Posterior cingulate gyrus (tissue), 11 donors: ENCODE results near the gene ADCY3.
A peak's percentile ranks its signal among the peaks of the same experiment; 100 is the strongest.
"Not testable (repeated sequence)": the region's sequence is repeated elsewhere in the genome, so short reads cannot be mapped to it uniquely, and the experiment has no call there.

Experiments
- DNase-seq, 10 donors: peaks; one replicate each; pipeline versions ENCODE4 v3.0.0 to v3.0.0-alpha.2; 2020 to 2021; ENCODE audit warnings: mixed read lengths in 3 of 10
- intact Hi-C: fragments of 100-400 bp; cut with DNase I; formaldehyde crosslinking; loops from one replicate; pipeline ENCODE4 v1.15.1; 2023

ADCY3 gene

DNA sequence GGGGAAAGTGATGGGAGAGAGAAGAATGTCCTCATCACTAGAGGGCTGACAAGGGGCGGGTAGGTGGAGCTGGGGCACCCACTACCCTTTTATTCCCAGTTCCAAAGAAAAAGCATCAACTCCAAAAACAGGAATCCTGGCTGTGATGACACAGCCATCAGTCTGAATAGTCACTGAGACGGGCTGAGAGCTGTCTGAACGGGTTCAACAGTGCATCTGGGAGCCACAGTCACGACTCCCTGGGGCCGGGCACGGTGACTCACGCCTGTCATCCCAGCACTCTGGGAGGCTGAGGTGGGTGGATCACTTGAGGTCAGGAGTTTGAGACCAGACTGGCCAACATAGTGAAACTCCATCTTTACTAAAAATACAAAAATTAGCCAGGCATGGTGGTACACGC is 84.6 kb downstream of the ADCY3 start:
- DNase-seq: peak in 2 of 10 donors; percentile 37 to 55
- intact Hi-C loops: not testable (repeated sequence)

- intact Hi-C loops: no loop called here
- DNase-seq: peak in 2 of 10 donors; percentile 38 to 73
These were observed 85.2 kb downstream of the ADCY3 start for GRCh38 chr2:24834733-24835395.

DNA sequence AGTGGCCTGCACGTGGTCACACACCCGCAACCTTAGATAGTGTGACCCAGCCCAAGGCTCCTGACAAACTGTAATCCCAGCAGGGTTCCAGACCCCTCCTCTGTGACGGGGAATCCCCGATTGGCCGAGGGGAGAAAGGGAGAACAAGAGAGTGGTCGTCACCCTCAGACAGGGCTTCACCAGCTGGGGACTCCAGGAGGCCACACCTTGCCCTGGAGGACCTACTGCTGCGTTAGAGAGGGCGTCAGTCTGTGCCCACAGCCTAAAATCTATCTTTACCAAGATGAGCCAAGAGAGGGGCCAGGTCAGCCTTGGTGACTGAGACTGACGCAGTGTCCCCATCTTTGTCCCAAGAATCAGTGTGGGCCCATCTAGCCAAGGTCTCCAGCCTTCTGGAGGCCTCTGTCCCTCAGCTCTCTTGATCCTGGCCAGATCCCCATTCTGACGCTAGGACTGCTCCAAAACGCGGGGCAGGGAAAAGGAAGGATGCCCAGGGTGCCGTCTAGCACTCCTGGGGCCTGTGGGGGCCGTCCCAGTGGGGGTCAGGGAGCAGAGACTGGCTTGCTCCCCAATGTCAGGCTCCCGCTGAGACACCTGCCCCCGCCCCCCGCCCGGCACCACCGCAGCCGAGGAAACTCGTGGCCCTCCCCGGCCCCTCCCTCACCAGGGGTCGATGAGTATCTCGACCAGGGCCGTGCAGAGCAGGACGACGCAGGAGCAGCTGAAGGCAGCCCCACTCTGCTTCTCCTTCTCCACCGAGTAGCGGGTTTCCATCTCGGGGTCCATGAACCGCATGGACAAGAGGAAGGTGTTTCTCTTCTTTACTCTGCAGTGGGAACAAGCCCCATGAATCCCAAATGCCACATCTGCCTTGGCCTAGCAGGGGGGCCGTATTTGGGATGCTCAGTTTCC is 86.0 kb downstream of the ADCY3 start:
- intact Hi-C loops: no loop called here

GRCh38 chr2:24832931-24833701 is 86.9 kb downstream of the ADCY3 start:
- DNase-seq: peak in 5 of 10 donors; percentile 32 to 90 (median 47)
- intact Hi-C loops: no loop called here

More for the DNA sequence above, 86.0 kb downstream of the ADCY3 start:
- peak in 1 of 10 donors; percentile 18 for DNase-seq

DNA sequence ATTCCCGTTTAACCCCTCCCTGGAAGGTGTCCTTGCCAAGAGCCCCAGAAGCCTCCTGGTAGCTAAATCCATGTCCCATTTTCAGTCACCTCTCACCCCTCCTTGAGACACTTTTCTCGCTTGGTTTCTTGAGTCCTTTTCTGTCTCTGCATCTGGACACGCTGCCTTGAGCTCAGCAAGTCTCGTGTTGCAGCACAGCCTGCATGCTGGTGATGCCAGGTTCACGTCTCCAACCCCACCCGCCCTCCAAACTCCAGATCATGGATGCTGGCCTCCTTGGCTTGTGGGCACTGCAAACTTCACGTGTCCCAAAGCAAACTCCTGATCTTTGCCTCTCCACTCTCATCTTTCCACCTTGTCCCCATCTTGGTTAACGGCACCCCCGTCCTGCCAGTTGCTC is 87.5 kb downstream of the ADCY3 start:
- DNase-seq: no peak
- intact Hi-C loops: no loop called here

- intact Hi-C loops: no loop called here
- peak; percentile 73 to 98 (median 86) for DNase-seq
These were observed 88.0 kb downstream of the ADCY3 start for GRCh38 chr2:24832073-24832461.

DNA sequence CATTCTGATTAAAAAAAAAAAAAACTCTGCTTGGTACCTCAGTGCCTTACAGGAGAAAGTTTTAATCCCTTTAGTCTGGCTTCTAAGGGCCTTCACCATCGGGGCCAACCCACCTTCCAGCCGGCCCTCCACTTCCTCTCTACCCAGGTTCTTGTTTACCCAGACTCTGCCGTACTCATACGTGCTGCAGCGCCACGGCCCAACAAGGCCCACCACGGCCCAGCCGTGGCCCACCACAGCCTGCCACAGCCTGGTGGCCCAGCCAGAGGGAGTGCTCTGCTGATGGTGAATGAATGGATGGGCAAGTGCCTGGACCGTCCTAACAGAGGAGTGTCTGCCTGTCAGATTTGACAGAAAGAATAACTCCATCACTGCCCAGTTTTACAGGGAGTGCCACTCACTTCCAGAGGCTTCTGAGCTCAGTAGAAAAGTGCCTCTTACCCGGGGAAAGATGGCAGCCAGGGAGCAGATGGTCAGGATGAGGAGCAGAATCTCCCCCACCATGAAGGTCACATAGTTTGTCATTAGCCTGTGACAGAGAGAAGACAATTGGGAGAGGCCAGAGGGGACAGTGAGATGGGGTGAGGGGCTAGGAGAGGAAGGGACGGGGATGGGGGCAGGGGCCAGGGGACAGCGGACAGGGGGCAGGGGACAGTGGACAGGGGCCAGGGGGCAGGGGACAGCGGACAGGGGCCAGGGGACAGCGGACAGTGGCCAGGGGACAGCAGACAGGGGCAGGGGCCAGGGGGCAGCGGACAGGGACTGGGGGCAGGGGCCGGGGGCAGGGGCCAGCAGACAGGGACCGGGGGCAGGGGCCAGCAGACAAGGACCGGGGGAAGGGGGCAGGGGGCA is 88.6 kb downstream of the ADCY3 start:
- DNase-seq: peak in 1 of 10 donors; percentile 46
- intact Hi-C loops: no loop called here

GRCh38 chr2:24830786-24831185 is 89.3 kb downstream of the ADCY3 start:
- DNase-seq: peak in 1 of 10 donors; percentile 44
- intact Hi-C loops: no loop called here

GRCh38 chr2:24830351-24830750 is 89.7 kb downstream of the ADCY3 start:
- no peak for DNase-seq
- intact Hi-C loops: no loop called here

DNA sequence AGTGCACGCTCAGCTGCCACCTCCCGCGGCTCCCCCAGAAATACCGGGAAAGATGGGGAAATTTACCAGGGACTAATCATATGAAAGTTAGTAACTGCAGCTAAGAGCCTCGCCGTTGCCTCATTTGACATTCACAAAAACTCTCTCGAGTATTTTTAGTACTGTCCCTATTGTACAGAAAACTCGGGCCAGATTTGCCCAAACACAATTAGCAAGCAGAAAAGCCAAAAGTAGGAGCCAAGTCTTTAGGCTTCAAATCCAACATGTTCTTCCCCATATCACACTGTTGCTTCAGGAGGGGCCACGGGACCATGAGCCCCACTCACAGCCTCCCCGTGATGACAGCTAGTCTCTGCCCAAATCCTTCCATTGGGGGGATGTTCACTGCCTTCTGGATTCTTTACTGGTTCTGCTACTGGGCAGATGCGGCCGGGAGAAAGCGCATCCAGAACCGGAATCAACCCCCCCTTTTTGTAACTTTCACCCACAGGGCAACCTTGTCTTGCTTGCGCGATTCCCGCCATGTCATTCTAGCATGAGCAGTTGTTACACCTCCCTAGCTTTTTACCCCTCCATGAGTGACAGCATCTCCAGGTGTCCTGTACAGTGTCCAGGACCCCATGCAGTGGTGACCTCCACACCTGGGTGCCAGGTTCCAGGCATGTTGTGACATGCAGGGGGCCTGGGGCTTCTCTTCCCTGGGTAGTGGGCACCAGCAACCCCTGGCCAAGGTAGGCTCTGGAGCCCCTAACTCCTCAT is 91.6 kb downstream of the ADCY3 start:
- intact Hi-C loops: loop anchor here (5.0 to 10.0 kb wide), 2 partner anchors 336 to 594 kb away; partner anchors contain the start of gene NCOA1
- no peak for DNase-seq

- peak; percentile 74 to 97 (median 86) for DNase-seq
- intact Hi-C loops: loop anchor here (1.0 to 10.0 kb wide), 3 partner anchors 335 to 593 kb away; partner anchors contain the start of gene NCOA1
These were observed 92.5 kb downstream of the ADCY3 start for GRCh38 chr2:24827321-24828237.

GRCh38 chr2:24826773-24827145 is 93.3 kb downstream of the ADCY3 start:
- DNase-seq: no peak
- intact Hi-C loops: loop anchor here (1.0 to 10.0 kb wide), 3 partner anchors 334 to 592 kb away; partner anchors contain the start of gene NCOA1

DNA sequence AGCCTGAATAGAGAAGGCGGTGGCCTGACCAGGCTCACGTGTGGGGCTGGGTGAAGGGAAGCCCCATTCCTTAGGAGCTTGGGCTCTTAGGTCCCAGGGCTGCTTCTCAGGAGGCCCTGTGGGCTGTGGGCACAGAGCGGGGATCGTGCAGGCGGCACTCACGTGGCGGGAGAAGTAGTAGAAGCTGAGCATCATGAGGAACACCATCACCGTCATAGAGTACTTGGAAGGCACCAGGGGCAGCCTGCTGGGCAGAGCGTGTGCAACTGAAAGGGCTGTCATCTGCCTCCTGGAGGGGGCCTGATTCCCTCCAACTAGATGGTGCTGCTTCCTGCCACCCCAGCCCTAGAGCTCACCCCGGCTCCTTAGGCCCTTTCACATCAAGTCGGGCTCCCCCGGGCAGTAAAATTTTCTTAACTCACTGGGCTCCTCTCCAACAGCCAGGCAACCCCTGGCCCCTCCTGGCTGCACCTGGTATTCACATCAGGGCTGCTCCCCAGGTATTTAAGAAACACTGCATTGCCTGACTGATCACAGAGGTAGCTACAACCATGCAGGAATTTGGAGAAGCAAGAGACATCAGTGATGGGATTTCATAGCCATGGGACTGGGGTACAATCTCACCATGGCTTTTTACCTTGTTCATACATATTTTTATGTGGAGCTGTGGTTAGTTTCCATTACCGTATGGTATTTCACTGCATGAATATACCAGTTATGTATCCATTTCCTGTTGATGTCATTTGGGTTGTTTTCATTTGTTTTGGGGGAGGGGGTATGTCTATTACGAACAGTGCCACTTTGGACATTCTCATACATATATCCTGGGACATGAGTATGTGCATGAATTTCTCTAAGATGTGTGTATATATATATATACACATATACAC is 93.9 kb downstream of the ADCY3 start:
- DNase-seq: no peak
- intact Hi-C loops: loop anchor here (5.0 to 10.0 kb wide), 2 partner anchors 334 to 591 kb away; partner anchors contain the start of gene NCOA1

GRCh38 chr2:24824966-24825882 is 94.8 kb downstream of the ADCY3 start:
- intact Hi-C loops: loop anchor here (5.0 to 10.0 kb wide), 2 partner anchors 333 to 590 kb away; partner anchors contain the start of gene NCOA1
- DNase-seq: no peak

DNA sequence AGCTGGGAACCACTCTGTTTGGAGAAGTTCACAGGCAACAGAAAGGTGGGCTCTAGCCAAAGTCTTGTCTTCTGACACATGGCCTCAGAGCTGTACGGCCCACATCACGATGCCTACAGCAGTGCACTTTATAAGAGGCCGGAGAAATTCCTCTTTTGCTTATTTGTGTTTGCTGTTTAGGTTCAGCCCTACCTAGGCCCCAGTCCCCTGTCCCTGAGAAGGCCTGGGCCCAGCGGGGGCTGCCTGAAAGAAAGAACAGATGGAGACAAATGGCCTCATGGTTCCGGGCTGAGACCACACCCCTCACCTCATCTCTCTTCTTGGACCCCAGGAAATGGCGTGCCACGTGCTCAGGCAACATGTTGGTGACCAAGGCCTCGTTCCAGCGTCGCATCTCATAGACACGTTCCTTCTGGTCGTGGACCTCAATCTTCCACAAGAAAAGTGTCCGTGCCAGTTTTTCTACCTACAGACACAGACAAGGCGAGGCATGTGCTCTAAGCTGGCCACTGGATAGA is 95.9 kb downstream of the ADCY3 start:
- intact Hi-C loops: loop anchor here (10.0 kb wide), 1 partner anchor 589 kb away; no protein-coding TSS in a partner anchor
- DNase-seq: no peak
